HG03280 (cell line): Measurements from ENCODE around the gene SPTA1.

Source experiments
- ATAC-seq: cut with Tn5 transposase; IDR thresholded peaks from one replicate; pipeline ENCODE4 v1.9.1; 2021; ENCODE audit warnings: mild to moderate bottlenecking, moderate library complexity; ENCODE audit not compliant: unreplicated experiment

The SPTA1 gene

GRCh38 chr1:158687037-158687436 is 522 bp upstream of the SPTA1 start:
- ATAC-seq = no peak

- no peak for ATAC-seq
Observed at GRCh38 chr1:158685085-158685484, 1.4 kb downstream of the SPTA1 start.

- ATAC-seq = no peak
Observed at GRCh38 chr1:158681606-158682005, 4.9 kb downstream of the SPTA1 start.

- ATAC-seq = no peak
Observed at GRCh38 chr1:158679289-158679688, 7.2 kb downstream of the SPTA1 start.

GRCh38 chr1:158675563-158676323 is 10.8 kb downstream of the SPTA1 start:
- ATAC-seq = no peak

GRCh38 chr1:158674302-158674701 is 12.2 kb downstream of the SPTA1 start:
- ATAC-seq = no peak

- no peak for ATAC-seq
Observed at GRCh38 chr1:158666037-158666436, 20.5 kb downstream of the SPTA1 start.

GRCh38 chr1:158654571-158654970 is 31.9 kb downstream of the SPTA1 start:
- ATAC-seq = no peak

- no peak for ATAC-seq
Observed at GRCh38 chr1:158654086-158654485, 32.4 kb downstream of the SPTA1 start.

- ATAC-seq = no peak
Observed at GRCh38 chr1:158652721-158653334, 33.7 kb downstream of the SPTA1 start.

GRCh38 chr1:158649052-158649451 is 37.5 kb downstream of the SPTA1 start:
- no peak for ATAC-seq

- ATAC-seq = no peak
Observed at GRCh38 chr1:158646465-158646864, 40.0 kb downstream of the SPTA1 start.

GRCh38 chr1:158644449-158644848 is 42.1 kb downstream of the SPTA1 start:
- no peak for ATAC-seq

- no peak for ATAC-seq
Observed at GRCh38 chr1:158638904-158639303, 47.6 kb downstream of the SPTA1 start.

GRCh38 chr1:158638146-158638545 is 48.4 kb downstream of the SPTA1 start:
- no peak for ATAC-seq

GRCh38 chr1:158613764-158614163 is 72.8 kb downstream of the SPTA1 start:
- no peak for ATAC-seq

GRCh38 chr1:158611916-158612315 is 74.6 kb downstream of the SPTA1 start:
- no peak for ATAC-seq

GRCh38 chr1:158607296-158607695 is 79.2 kb downstream of the SPTA1 start:
- no peak for ATAC-seq

GRCh38 chr1:158604968-158605367 is 81.5 kb downstream of the SPTA1 start, which contains the start of gene OR10Z1:
Gene OR10Z1 (plus strand): TSS chr1:158605268. CDS start chr1:158606439, 1,171 bp downstream.
- ATAC-seq = no peak

GRCh38 chr1:158600735-158601134 is 85.8 kb downstream of the SPTA1 start:
- ATAC-seq = no peak

GRCh38 chr1:158586942-158587341 is 99.6 kb downstream of the SPTA1 start:
- ATAC-seq = no peak

- ATAC-seq = no peak
Observed at GRCh38 chr1:158583962-158584361, 102.6 kb downstream of the SPTA1 start.
